ENCODE data around the gene RAB15.

DNA sequence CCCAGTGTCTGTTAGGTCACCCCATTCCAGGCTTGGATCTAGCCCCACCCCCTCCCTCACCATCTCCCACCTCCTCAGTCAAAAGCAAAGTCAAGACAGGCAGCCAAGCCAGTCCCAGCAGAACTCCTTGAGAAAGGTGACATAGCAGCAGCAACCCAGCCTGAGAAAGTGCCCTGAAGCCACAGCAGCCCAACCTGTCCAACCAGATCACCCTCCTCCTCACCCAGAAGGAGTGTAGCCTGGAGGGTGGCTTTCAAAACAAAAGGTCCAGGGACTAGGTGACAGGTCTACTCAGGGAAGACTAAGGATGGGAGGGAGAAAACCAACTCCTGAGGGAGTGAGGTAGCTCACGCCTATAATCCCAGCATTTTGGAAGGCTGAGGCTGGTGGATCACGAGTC lies 5.2 kb downstream of the RAB15 start:
- TF ChIP-seq, protein P1, sequence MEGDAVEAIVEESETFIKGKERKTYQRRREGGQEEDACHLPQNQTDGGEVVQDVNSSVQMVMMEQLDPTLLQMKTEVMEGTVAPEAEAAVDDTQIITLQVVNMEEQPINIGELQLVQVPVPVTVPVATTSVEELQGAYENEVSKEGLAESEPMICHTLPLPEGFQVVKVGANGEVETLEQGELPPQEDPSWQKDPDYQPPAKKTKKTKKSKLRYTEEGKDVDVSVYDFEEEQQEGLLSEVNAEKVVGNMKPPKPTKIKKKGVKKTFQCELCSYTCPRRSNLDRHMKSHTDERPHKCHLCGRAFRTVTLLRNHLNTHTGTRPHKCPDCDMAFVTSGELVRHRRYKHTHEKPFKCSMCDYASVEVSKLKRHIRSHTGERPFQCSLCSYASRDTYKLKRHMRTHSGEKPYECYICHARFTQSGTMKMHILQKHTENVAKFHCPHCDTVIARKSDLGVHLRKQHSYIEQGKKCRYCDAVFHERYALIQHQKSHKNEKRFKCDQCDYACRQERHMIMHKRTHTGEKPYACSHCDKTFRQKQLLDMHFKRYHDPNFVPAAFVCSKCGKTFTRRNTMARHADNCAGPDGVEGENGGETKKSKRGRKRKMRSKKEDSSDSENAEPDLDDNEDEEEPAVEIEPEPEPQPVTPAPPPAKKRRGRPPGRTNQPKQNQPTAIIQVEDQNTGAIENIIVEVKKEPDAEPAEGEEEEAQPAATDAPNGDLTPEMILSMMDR (IDR thresholded peaks at IDR 0.05; ENCODE audit: borderline replicate concordance, extremely low read depth, low read length, poor library complexity, severe bottlenecking), result no peak
- no peak for TF ChIP-seq EZH2 (IDR thresholded peaks at IDR 0.05; ENCODE audit: borderline replicate concordance, low read depth, low read length, severe bottlenecking)

All from DND-41 (cell line).